ENCODE data around the gene HIGD1A. TPM values are rescaled to one million over a fixed set of nuclear protein-coding genes. Genes with fewer than 3 reads are reported as not detected.
A peak's percentile ranks its signal among the peaks of the same experiment; 100 is the strongest.

Gene HIGD1A
- total and polyA plus RNA-seq, 5 donors from 2014 or later: 23.9 to 110 (median 88.0) TPM

DNA sequence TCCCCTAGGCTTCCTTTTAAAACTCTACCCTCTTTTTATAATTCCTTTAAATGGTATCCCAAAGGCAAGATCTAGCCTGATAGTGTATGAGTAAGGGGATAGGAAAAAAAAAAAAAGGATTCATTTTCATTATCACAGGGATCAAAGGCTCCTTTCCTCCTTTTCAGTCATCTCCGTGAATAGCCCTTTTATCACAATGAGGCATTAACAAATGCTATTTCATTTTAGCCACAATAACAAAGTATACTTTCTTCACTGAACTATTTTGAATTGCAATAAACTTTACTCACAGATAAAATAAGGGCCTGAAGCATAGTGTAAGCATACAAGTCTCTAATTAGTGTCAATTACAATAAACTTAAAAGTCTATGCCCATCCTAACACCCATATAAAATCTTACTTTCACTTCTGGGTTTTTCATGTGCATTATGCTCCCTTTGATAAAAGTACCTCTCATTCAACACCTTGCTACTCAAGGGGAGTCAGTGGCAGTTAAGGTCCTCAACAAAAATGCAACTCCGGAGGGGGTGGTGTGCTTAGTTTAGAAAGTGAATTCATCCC, 8.6 kb downstream of the HIGD1A start:
- ATAC-seq (ENCODE audit: low read depth in 2 of 2): no peak
- DNase-seq: no peak
- H3K4me3 ChIP-seq (ENCODE audit: low read depth, low read length): no peak overlapping the region
- Mint-ChIP-seq H3K27ac (peak overlapping the region in 1 of 3 donors; percentile 56), H3K4me3 (no peak overlapping the region), H3K27me3 (no peaks in the 10 kb centered on the region), H3K9me3 (no peaks in the 10 kb centered on the region), H3K4me1 (peaks cover 25 to 40% (median 30%) of the 10 kb centered on the region in 4 donors), H3K36me3 (peaks cover 16% of the 10 kb centered on the region)
- H3K36me3 ChIP-seq (ENCODE audit: control insufficient read depth, insufficient read depth, low read length): peaks cover 9% of the 10 kb centered on the region
- H3K4me1 ChIP-seq (ENCODE audit: control insufficient read depth, insufficient read depth, low read length, poor library complexity, severe bottlenecking): no peaks in the 10 kb centered on the region
- H3K27ac ChIP-seq (ENCODE audit: insufficient read depth, low read length, poor library complexity, severe bottlenecking): no peak overlapping the region
- H3K27me3 ChIP-seq (ENCODE audit: control insufficient read depth, insufficient read depth, low read length): no peaks in the 10 kb centered on the region
- H3K9me3 ChIP-seq (ENCODE audit: control insufficient read depth in 2 of 2, low read length in 2 of 2): no peaks in the 10 kb centered on the region

DNA sequence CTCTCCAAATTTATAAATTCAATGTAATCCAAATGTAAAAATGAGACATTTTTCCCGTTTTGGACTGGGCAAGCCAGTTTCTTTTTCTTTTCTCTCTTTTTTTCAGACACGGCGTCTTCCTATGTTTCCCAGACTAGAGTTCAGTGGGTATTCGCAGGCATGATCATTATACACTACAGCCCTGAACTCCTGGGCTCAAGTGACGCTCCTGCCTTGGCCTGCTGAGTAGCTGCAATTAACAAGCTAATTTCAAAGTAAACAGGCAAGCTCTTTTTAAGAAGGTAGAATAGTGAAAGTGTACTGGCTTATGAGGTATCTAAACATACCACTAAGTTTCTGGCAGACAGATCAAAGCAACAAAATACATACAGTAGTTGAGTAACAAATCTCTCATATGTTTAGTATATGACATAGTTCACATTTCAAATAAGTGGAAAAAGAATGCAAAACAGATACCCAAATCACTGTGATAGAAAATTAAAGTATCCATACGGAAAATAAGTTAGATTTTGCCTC, 13.5 kb downstream of the HIGD1A start:
- peaks cover 15 to 30% (median 18%) of the 10 kb centered on the region in 4 donors for H3K4me1 Mint-ChIP-seq
- H3K4me3 Mint-ChIP-seq: no peak overlapping the region
- DNase-seq (no peak), ATAC-seq (ENCODE audit: low read depth in 2 of 2) (no peak)
- no peaks in the 10 kb centered on the region for H3K9me3 Mint-ChIP-seq
- Histone ChIP-seq H3K36me3 (ENCODE audit: control insufficient read depth, insufficient read depth, low read length) (peaks cover 21% of the 10 kb centered on the region), H3K4me1 (ENCODE audit: control insufficient read depth, insufficient read depth, low read length, poor library complexity, severe bottlenecking) (no peaks in the 10 kb centered on the region), H3K27me3 (ENCODE audit: control insufficient read depth, insufficient read depth, low read length) (no peaks in the 10 kb centered on the region), H3K27ac (ENCODE audit: insufficient read depth, low read length, poor library complexity, severe bottlenecking) (no peak overlapping the region), H3K4me3 (ENCODE audit: low read depth, low read length) (no peak overlapping the region), H3K9me3 (ENCODE audit: control insufficient read depth in 2 of 2, low read length in 2 of 2) (no peaks in the 10 kb centered on the region)
- H3K27me3 Mint-ChIP-seq: no peaks in the 10 kb centered on the region
- H3K36me3 Mint-ChIP-seq: peaks cover 27% of the 10 kb centered on the region
- H3K27ac Mint-ChIP-seq: peak overlapping the region in 1 of 3 donors; percentile 40

DNA sequence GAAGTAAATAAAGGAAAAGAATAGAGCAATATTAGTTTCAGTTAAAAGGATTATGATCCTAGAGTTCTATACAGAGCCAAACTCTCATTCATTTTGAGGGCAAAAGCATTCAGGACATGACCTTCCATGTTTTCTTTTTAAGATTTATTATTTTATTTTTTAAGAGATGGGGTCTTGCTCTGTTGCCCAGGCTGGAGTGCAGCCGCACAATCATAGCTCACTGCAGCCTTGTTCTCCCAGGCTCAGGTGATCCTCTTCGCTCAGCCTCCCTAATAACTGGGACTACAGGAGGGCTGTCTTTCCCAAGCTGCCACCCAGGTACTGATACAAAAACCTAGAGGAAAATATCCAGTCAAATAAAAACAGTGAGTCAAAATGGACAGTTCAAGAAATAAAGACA, 17.7 kb downstream of the HIGD1A start:
- H3K36me3 ChIP-seq (ENCODE audit: control insufficient read depth, insufficient read depth, low read length): peaks cover 17% of the 10 kb centered on the region
- DNase-seq (no peak), ATAC-seq (ENCODE audit: low read depth in 2 of 2) (no peak)
- no peaks in the 10 kb centered on the region for H3K27me3 ChIP-seq (ENCODE audit: control insufficient read depth, insufficient read depth, low read length)
- H3K27ac ChIP-seq (ENCODE audit: insufficient read depth, low read length, poor library complexity, severe bottlenecking): no peak overlapping the region
- no peak overlapping the region for H3K4me3 Mint-ChIP-seq
- peaks cover 9 to 16% (median 13%) of the 10 kb centered on the region in 4 donors for H3K4me1 Mint-ChIP-seq
- no peaks in the 10 kb centered on the region for H3K9me3 ChIP-seq (ENCODE audit: control insufficient read depth in 2 of 2, low read length in 2 of 2)
- no peaks in the 10 kb centered on the region for H3K27me3 Mint-ChIP-seq
- peak overlapping the region in 1 of 3 donors; percentile 76 for H3K27ac Mint-ChIP-seq
- peaks cover 36% of the 10 kb centered on the region for H3K36me3 Mint-ChIP-seq
- no peaks in the 10 kb centered on the region for H3K9me3 Mint-ChIP-seq
- H3K4me3 ChIP-seq (ENCODE audit: low read depth, low read length): no peak overlapping the region
- no peaks in the 10 kb centered on the region for H3K4me1 ChIP-seq (ENCODE audit: control insufficient read depth, insufficient read depth, low read length, poor library complexity, severe bottlenecking)

DNA sequence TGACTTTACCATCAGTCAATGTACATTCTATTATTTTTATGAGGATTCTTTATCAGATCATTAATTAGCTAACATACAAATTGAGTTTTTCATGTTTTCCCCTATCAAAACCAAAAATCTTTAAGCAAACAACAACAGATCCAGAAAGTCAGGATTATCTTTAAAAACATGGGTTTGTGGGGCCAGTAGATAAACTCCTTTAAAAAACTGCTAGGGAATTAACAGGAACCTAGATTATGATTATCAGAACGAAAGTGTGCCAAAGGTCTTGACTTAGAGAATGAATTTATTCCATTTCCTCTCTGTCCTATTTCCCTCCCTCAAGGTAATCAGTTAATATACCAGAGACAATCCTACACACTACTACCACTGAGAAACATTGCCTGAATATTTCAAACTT, 18.1 kb downstream of the HIGD1A start:
- H3K4me1 ChIP-seq (ENCODE audit: control insufficient read depth, insufficient read depth, low read length, poor library complexity, severe bottlenecking): no peaks in the 10 kb centered on the region
- H3K27ac ChIP-seq (ENCODE audit: insufficient read depth, low read length, poor library complexity, severe bottlenecking): no peak overlapping the region
- H3K36me3 Mint-ChIP-seq: peaks cover 34% of the 10 kb centered on the region
- H3K9me3 Mint-ChIP-seq: no peaks in the 10 kb centered on the region
- H3K27ac Mint-ChIP-seq: peak overlapping the region in 1 of 3 donors; percentile 20
- H3K4me3 Mint-ChIP-seq: no peak overlapping the region
- peaks cover 8 to 16% (median 11%) of the 10 kb centered on the region in 4 donors for H3K4me1 Mint-ChIP-seq
- DNase-seq (no peak), ATAC-seq (ENCODE audit: low read depth in 2 of 2) (no peak)
- H3K36me3 ChIP-seq (ENCODE audit: control insufficient read depth, insufficient read depth, low read length): peaks cover 17% of the 10 kb centered on the region
- no peaks in the 10 kb centered on the region for H3K27me3 ChIP-seq (ENCODE audit: control insufficient read depth, insufficient read depth, low read length)
- H3K27me3 Mint-ChIP-seq: no peaks in the 10 kb centered on the region
- no peaks in the 10 kb centered on the region for H3K9me3 ChIP-seq (ENCODE audit: control insufficient read depth in 2 of 2, low read length in 2 of 2)
- H3K4me3 ChIP-seq (ENCODE audit: low read depth, low read length): no peak overlapping the region

DNA sequence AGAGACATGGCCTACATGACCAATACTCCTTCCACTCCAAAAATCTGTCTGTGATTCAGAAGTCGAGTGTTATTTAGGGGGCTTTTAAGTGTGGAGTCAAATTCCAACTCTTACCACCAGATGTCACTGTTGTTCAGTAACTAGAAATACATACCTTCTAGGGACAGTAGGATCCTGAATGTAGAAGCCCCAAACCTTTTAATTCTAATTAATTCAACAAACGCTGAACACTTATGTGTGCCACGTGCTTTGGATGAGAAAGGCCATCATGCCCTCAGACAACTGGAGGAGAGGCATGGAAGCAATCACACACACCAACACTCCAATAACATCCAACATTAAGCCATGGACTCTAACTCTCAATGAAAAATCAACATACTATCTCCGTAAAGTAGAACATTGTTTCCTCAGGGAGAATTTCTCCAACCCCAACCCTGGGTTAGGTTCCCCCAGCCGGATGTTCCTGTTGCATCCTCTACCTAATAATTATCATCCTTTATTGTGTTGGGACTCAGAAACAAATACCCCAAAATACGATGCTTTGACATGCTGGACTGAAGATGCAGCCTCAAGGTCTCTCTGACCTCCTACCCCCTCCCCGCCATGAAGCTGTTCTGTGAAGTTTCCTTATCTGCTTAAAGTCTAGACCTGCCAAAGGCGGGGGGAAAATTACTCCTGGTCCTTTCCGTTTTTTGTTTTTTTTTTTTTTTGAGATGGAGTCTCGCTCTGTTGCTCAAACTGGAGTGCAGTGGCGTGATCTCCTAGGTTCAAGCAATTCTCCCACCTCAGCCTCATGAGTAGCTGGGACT, 23.2 kb downstream of the HIGD1A start:
- ATAC-seq (ENCODE audit: low read depth in 2 of 2): peak; percentile 67 to 74
- Histone ChIP-seq H3K4me1 (ENCODE audit: control insufficient read depth, insufficient read depth, low read length, poor library complexity, severe bottlenecking) (no peaks in the 10 kb centered on the region), H3K27me3 (ENCODE audit: control insufficient read depth, insufficient read depth, low read length) (no peaks in the 10 kb centered on the region), H3K27ac (ENCODE audit: insufficient read depth, low read length, poor library complexity, severe bottlenecking) (no peak overlapping the region), H3K9me3 (ENCODE audit: control insufficient read depth in 2 of 2, low read length in 2 of 2) (no peaks in the 10 kb centered on the region), H3K36me3 (ENCODE audit: control insufficient read depth, insufficient read depth, low read length) (peaks cover 5% of the 10 kb centered on the region), H3K4me3 (ENCODE audit: low read depth, low read length) (no peak overlapping the region)
- peak overlapping the region in 1 of 4 donors; percentile 38 for H3K4me3 Mint-ChIP-seq
- DNase-seq: peak; percentile 23 to 86 (median 64)
- H3K36me3 Mint-ChIP-seq: peaks cover 20% of the 10 kb centered on the region
- H3K9me3 Mint-ChIP-seq: no peaks in the 10 kb centered on the region
- peaks cover 4 to 13% (median 9%) of the 10 kb centered on the region in 4 donors for H3K4me1 Mint-ChIP-seq
- no peaks in the 10 kb centered on the region for H3K27me3 Mint-ChIP-seq
- peak overlapping the region in 1 of 3 donors; percentile 39 for H3K27ac Mint-ChIP-seq

DNA sequence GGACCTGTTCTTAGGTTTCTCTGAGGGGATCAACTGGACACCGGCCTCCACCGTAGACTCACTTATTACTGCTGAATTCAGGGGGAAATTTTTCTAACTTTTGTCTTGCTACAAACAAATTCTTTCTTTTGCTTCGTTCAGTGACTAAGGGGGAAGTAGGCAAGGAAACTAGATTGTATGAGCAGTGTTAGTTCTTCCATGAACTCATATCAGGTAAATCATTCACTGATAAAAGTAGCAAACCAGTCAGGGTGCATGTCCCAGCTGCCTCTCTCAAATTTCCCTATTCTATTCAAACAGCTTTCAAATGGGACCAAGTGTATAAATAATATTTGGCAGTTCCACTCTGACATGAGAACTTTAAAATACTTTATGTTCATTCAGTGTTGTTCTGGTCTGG, 23.9 kb downstream of the HIGD1A start:
- no peak for ATAC-seq (ENCODE audit: low read depth in 2 of 2)

DNA sequence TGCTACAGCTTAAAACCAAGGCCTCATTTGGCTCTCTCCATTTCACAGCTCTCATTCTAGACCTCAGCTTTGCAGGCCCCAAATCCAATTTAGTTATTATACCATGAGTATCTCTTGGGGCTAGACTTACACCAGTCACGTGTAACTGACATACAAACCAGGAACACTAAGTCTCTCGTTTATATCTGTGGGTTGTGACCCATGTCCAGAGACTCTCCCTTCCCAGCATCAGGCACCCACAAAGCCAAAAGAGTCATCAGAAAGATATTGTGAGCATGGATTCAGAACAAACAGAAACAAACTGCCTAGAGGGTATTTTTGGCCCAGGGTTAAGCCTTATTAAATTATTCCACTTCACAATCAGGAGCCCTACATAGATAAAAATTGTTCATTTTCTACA, 25.6 kb downstream of the HIGD1A start:
- H3K9me3 Mint-ChIP-seq: no peaks in the 10 kb centered on the region
- no peak overlapping the region for H3K27ac Mint-ChIP-seq
- no peak overlapping the region for H3K4me3 Mint-ChIP-seq
- peaks cover 5 to 13% (median 7%) of the 10 kb centered on the region in 4 donors for H3K4me1 Mint-ChIP-seq
- peaks cover under 1% of the 10 kb centered on the region for H3K4me1 ChIP-seq (ENCODE audit: control insufficient read depth, insufficient read depth, low read length, poor library complexity, severe bottlenecking)
- H3K27me3 ChIP-seq (ENCODE audit: control insufficient read depth, insufficient read depth, low read length): no peaks in the 10 kb centered on the region
- no peaks in the 10 kb centered on the region for H3K27me3 Mint-ChIP-seq
- H3K9me3 ChIP-seq (ENCODE audit: control insufficient read depth in 2 of 2, low read length in 2 of 2): no peaks in the 10 kb centered on the region
- H3K36me3 ChIP-seq (ENCODE audit: control insufficient read depth, insufficient read depth, low read length): no peaks in the 10 kb centered on the region
- ATAC-seq (ENCODE audit: low read depth in 2 of 2) (no peak), DNase-seq (no peak)
- no peak overlapping the region for H3K4me3 ChIP-seq (ENCODE audit: low read depth, low read length)
- peaks cover 12% of the 10 kb centered on the region for H3K36me3 Mint-ChIP-seq
- no peak overlapping the region for H3K27ac ChIP-seq (ENCODE audit: insufficient read depth, low read length, poor library complexity, severe bottlenecking)

More for the DNA sequence above, 23.9 kb downstream of the HIGD1A start:
- Histone ChIP-seq H3K4me1 (ENCODE audit: control insufficient read depth, insufficient read depth, low read length, poor library complexity, severe bottlenecking) (no peaks in the 10 kb centered on the region), H3K9me3 (ENCODE audit: control insufficient read depth in 2 of 2, low read length in 2 of 2) (no peaks in the 10 kb centered on the region), H3K36me3 (ENCODE audit: control insufficient read depth, insufficient read depth, low read length) (peaks cover 2% of the 10 kb centered on the region), H3K27me3 (ENCODE audit: control insufficient read depth, insufficient read depth, low read length) (no peaks in the 10 kb centered on the region), H3K4me3 (ENCODE audit: low read depth, low read length) (no peak overlapping the region), H3K27ac (ENCODE audit: insufficient read depth, low read length, poor library complexity, severe bottlenecking) (no peak overlapping the region)
- no peaks in the 10 kb centered on the region for H3K9me3 Mint-ChIP-seq
- H3K27me3 Mint-ChIP-seq: no peaks in the 10 kb centered on the region
- no peak overlapping the region for H3K4me3 Mint-ChIP-seq
- H3K36me3 Mint-ChIP-seq: peaks cover 13% of the 10 kb centered on the region
- no peak for DNase-seq
- H3K4me1 Mint-ChIP-seq: peaks cover 4 to 13% (median 6%) of the 10 kb centered on the region in 4 donors
- H3K27ac Mint-ChIP-seq: peak overlapping the region in 1 of 3 donors; percentile 39

All from CD4-positive, CD25-positive, alpha-beta regulatory T cell (primary cell).